GM18507 (cell line): ENCODE results near the gene SH2D7.

Experiments used
- DNase-seq: peaks from one replicate; pipeline ENCODE4 v3.0.0; 2011; ENCODE audit warnings: low read depth; ENCODE audit not compliant: insufficient read length; ENCODE audit errors: extremely low spot score
- FAIRE-seq: peaks from 2 replicates; lab custom pipeline; 2011; peaks lifted over from hg19 to GRCh38; lab: Jason Lieb, UNC

Gene SH2D7

GRCh38 chr15:78092261-78093041, at the start of gene SH2D7:
SH2D7 (plus strand) TSS chr15:78092561; CDS start chr15:78092585, 24 bp downstream.
- FAIRE-seq (no peak), DNase-seq (no peak)

- DNase-seq (no peak), FAIRE-seq (no peak)
Observed at GRCh38 chr15:78044407-78045155, 47.8 kb upstream of the SH2D7 start.

GRCh38 chr15:78045189-78045588, 47.2 kb upstream of the SH2D7 start:
- no peak for FAIRE-seq
- DNase-seq = no peak

GRCh38 chr15:78046796-78047341, 45.5 kb upstream of the SH2D7 start:
- FAIRE-seq = no peak
- DNase-seq = no peak

GRCh38 chr15:78047761-78048627, 44.4 kb upstream of the SH2D7 start:
- no peak for FAIRE-seq
- no peak for DNase-seq

- FAIRE-seq (no peak), DNase-seq (no peak)
Observed at GRCh38 chr15:78048628-78048920, 43.8 kb upstream of the SH2D7 start.

GRCh38 chr15:78049691-78050440, 42.5 kb upstream of the SH2D7 start:
- DNase-seq = peak; percentile 52
- peak; percentile 88 for FAIRE-seq

GRCh38 chr15:78050441-78050809, 41.9 kb upstream of the SH2D7 start:
- FAIRE-seq (no peak), DNase-seq (no peak)

GRCh38 chr15:78050826-78051225, 41.5 kb upstream of the SH2D7 start:
- DNase-seq = no peak
- no peak for FAIRE-seq

- FAIRE-seq = no peak
- no peak for DNase-seq
Observed at GRCh38 chr15:78051596-78051995, 40.8 kb upstream of the SH2D7 start.

GRCh38 chr15:78052001-78052401, 40.4 kb upstream of the SH2D7 start:
- DNase-seq = no peak
- FAIRE-seq = no peak

- FAIRE-seq (no peak), DNase-seq (no peak)
Observed at GRCh38 chr15:78052545-78052944, 39.8 kb upstream of the SH2D7 start.

GRCh38 chr15:78054518-78054917, 37.8 kb upstream of the SH2D7 start:
- FAIRE-seq = no peak
- DNase-seq = no peak

- no peak for DNase-seq
- no peak for FAIRE-seq
Observed at GRCh38 chr15:78054966-78055365, 37.4 kb upstream of the SH2D7 start.

GRCh38 chr15:78055919-78056713, 36.2 kb upstream of the SH2D7 start:
- FAIRE-seq = peak; percentile 31
- DNase-seq = no peak

GRCh38 chr15:78056714-78057269, 35.6 kb upstream of the SH2D7 start:
- DNase-seq (no peak), FAIRE-seq (peak; percentile 18)

GRCh38 chr15:78057803-78058202, 34.6 kb upstream of the SH2D7 start:
- no peak for DNase-seq

GRCh38 chr15:78058401-78058935, 33.9 kb upstream of the SH2D7 start:
- no peak for FAIRE-seq
- DNase-seq = no peak

More at GRCh38 chr15:78057803-78058202, 34.6 kb upstream of the SH2D7 start:
- FAIRE-seq = no peak
